GM12878 (cell line): ENCODE results near the gene MTMR10. TPM values are rescaled to one million over a fixed set of nuclear protein-coding genes. Genes with fewer than 3 reads are reported as not detected.
A peak's percentile ranks its signal among the peaks of the same experiment; 100 is the strongest.

Experiments
- ATAC-seq: fragments of 200-7000 bp; cut with Tn5 transposase; 3 replicates; pipeline ENCODE4 v1.9.1; 2020; ENCODE audit warnings: mild to moderate bottlenecking, moderate library complexity
- BruUV-seq: library from RNA; stranded (reverse); fragments of 400-500 nt; replicated peaks from 2 replicates; lab custom pipeline; 2021; lab: Mats Ljungman, UMichigan
- CTCF ChIA-PET: fragments of 300-600 bp; sonication (Branson Sonifier 250); formaldehyde crosslinking; extraction: SDS; loops from one replicate; lab custom pipeline; 2021; ENCODE audit warnings: inconsistent platforms; lab: Yijun Ruan, JAX
- POLR2A ChIA-PET: fragments of 350-600 bp; formaldehyde crosslinking; extraction: SDS; loops from one replicate; lab custom pipeline; 2021; ENCODE audit warnings: inconsistent platforms; lab: Charles Lee
- RAD21 ChIA-PET: fragments of 300-600 bp; sonication (Branson Sonifier 250); formaldehyde crosslinking; loops from one replicate; lab custom pipeline; 2023; ENCODE audit warnings: antibody characterized with exemption; ENCODE audit not compliant: unreplicated experiment; lab: Charles Lee
- SMC1A ChIA-PET: fragments of 300-600 bp; sonication (Branson Sonifier 250); formaldehyde crosslinking; loops from one replicate; lab custom pipeline; 2023; ENCODE audit not compliant: unreplicated experiment, uncharacterized antibody; lab: Charles Lee
- DNase-seq: peaks from one replicate; pipeline ENCODE4 v3.0.0-alpha.2; 2011; ENCODE audit warnings: low read depth, low spot score
- FAIRE-seq: peaks from 3 replicates; lab custom pipeline; 2011; peaks lifted over from hg19 to GRCh38; lab: Jason Lieb, UNC
- H2AFZ ChIP-seq: 2 replicates; pipeline ENCODE4 v1.6.0; 2011; ENCODE audit warnings: low read depth, low read length, control low read depth; ENCODE audit not compliant: control insufficient read depth
- H3K27ac ChIP-seq: 2 replicates; pipeline ENCODE4 v1.5.1; 2011; ENCODE audit warnings: control low read depth; ENCODE audit not compliant: control insufficient read depth, insufficient read depth
- H3K27me3 ChIP-seq, 2 experiments: replicated peaks in 1 of 2; 2 replicates each; pipeline versions ENCODE4 v1.6.0 to v1.6.1; 2011; ENCODE audit warnings: low read length in 1 of 2; ENCODE audit not compliant: control insufficient read depth in 2 of 2, insufficient read depth in 2 of 2
- H3K36me3 ChIP-seq, 2 experiments: 2 replicates each; pipeline ENCODE4 v1.5.1; 2011; ENCODE audit warnings: low read length in 1 of 2; ENCODE audit not compliant: control insufficient read depth in 2 of 2, insufficient read depth in 2 of 2
- H3K4me1 ChIP-seq: 2 replicates; pipeline ENCODE4 v1.6.1; 2011; ENCODE audit warnings: mild to moderate bottlenecking, low read length, moderate library complexity, mixed read lengths; ENCODE audit not compliant: control insufficient read depth, insufficient read depth
- H3K4me2 ChIP-seq: 2 replicates; pipeline ENCODE4 v1.6.0; 2011; ENCODE audit warnings: control low read depth; ENCODE audit not compliant: control insufficient read depth, insufficient read depth
- H3K4me3 ChIP-seq: fragments of 200-600 bp; sonication (generic); 2 replicates; pipeline ENCODE4 v1.5.1; 2016
- H3K79me2 ChIP-seq: 2 replicates; pipeline ENCODE4 v1.6.0; 2011; ENCODE audit warnings: low read length; ENCODE audit not compliant: control insufficient read depth, insufficient read depth
- H3K9ac ChIP-seq: 2 replicates; pipeline ENCODE4 v1.8.0; 2011; ENCODE audit warnings: low read length, control low read depth, mixed read lengths; ENCODE audit not compliant: control insufficient read depth, insufficient read depth
- H3K9me3 ChIP-seq: replicated peaks from 3 replicates; pipeline ENCODE4 v1.5.1; 2011; ENCODE audit warnings: mild to moderate bottlenecking, low read length; ENCODE audit not compliant: control insufficient read depth, insufficient read depth
- H4K20me1 ChIP-seq: 2 replicates; pipeline ENCODE4 v1.6.0; 2011; ENCODE audit not compliant: control insufficient read depth, insufficient read depth
- CHD2 ChIP-seq: IDR thresholded peaks from 2 replicates; pipeline ENCODE4 v1.6.1; 2011; ENCODE audit warnings: low read depth, low read length, improper control_type of control experiment, borderline replicate concordance
- HSF1 ChIP-seq: fragments of 150-350 bp; IDR thresholded peaks from 2 replicates; pipeline ENCODE4 v1.6.1; 2014; ENCODE audit warnings: mild to moderate bottlenecking, low read depth, low read length
- MXI1 ChIP-seq: fragments of 150-350 bp; IDR thresholded peaks from 2 replicates; pipeline ENCODE4 v1.6.1; 2011; ENCODE audit warnings: low read depth, mild to moderate bottlenecking, inconsistent platforms, low read length, improper control_type of control experiment
- PKNOX1 ChIP-seq: fragments of 450-650 bp; IDR thresholded peaks from 2 replicates; pipeline ENCODE4 v1.6.1; 2016; ENCODE audit warnings: mild to moderate bottlenecking
- POLR2A ChIP-seq: IDR thresholded peaks from 2 replicates; pipeline ENCODE4 v1.6.1; 2011; ENCODE audit warnings: low read depth, mild to moderate bottlenecking, low read length
- POLR2AphosphoS5 ChIP-seq: IDR thresholded peaks from 2 replicates; pipeline ENCODE4 v1.6.1; 2011; ENCODE audit warnings: mild to moderate bottlenecking, low read length, inconsistent platforms
- SPI1 ChIP-seq: IDR thresholded peaks from 2 replicates; pipeline ENCODE4 v1.6.1; 2011; ENCODE audit warnings: low read depth, mild to moderate bottlenecking, low read length, moderate library complexity, borderline replicate concordance; ENCODE audit not compliant: insufficient read depth
- TAF1 ChIP-seq: IDR thresholded peaks from 2 replicates; pipeline ENCODE4 v1.6.1; 2011; ENCODE audit warnings: mild to moderate bottlenecking, low read depth, low read length, borderline replicate concordance
- ZZZ3 ChIP-seq: IDR thresholded peaks from 2 replicates; pipeline ENCODE4 v1.6.1; 2011; ENCODE audit warnings: low read depth; ENCODE audit not compliant: control insufficient read depth, insufficient read length
- WGBS: methylation state at CpG from one replicate; pipeline ENCODE4 v1.1.6; 2016; ENCODE audit warnings: low lambda C conversion rate; ENCODE audit not compliant: insufficient replicate concordance, insufficient coverage; ENCODE audit errors: missing lambda C conversion rate; 5-methylcytosine and 5-hydroxymethylcytosine counted together
- in situ Hi-C: fragments of 300-500 bp; cut with MboI; formaldehyde crosslinking; loops from 9 replicates; pipeline ENCODE4 v1.14.3; 2018; ENCODE audit warnings: mixed read lengths
- intact Hi-C: fragments of 100-400 bp; cut with micrococcal nuclease; formaldehyde crosslinking; loops from one replicate; pipeline ENCODE4 v1.14.2; 2022; ENCODE audit not compliant: unreplicated experiment
- polyA plus RNA-seq, 11 experiments: library from polyadenylated mRNA; depleted of rRNA in 4 of 11; unstranded in 6 of 11; stranded (reverse) in 5 of 11; fragments of >200 nt; fragmentation: Nextera tagmentation in 4 of 11; fragmentation: Illumina TruSeq in 1 of 11; extraction: Ambion mirVana in 4 of 11; extraction: Trizol in 1 of 11; gene quantifications; 1 replicate in 1 of 11; 2 replicates in 10 of 11; pipeline versions ENCODE4 v1.2.1 to v1.2.3, GENCODE V29; 2011 to 2016; ENCODE audit warnings: inconsistent platforms in 2 of 11, missing spikeins in 2 of 11, low read depth in 1 of 11
- total RNA-seq, 4 experiments: library from RNA; depleted of rRNA in 3 of 4; stranded (reverse); fragments of >200 nt in 3 of 4; fragmentation: Illumina TruSeq in 1 of 4; extraction: Trizol in 1 of 4; gene quantifications; 2 replicates each; pipeline versions ENCODE4 v1.2.1 to v1.2.3, GENCODE V29; 2013 to 2021

Gene MTMR10
- total and polyA plus RNA-seq, 10 of the 15 experiments (the other 5 are each of a cell fraction or from before 2014, with no cell fraction given), result 1.9 to 13.6 (median 8.9) TPM

DNA sequence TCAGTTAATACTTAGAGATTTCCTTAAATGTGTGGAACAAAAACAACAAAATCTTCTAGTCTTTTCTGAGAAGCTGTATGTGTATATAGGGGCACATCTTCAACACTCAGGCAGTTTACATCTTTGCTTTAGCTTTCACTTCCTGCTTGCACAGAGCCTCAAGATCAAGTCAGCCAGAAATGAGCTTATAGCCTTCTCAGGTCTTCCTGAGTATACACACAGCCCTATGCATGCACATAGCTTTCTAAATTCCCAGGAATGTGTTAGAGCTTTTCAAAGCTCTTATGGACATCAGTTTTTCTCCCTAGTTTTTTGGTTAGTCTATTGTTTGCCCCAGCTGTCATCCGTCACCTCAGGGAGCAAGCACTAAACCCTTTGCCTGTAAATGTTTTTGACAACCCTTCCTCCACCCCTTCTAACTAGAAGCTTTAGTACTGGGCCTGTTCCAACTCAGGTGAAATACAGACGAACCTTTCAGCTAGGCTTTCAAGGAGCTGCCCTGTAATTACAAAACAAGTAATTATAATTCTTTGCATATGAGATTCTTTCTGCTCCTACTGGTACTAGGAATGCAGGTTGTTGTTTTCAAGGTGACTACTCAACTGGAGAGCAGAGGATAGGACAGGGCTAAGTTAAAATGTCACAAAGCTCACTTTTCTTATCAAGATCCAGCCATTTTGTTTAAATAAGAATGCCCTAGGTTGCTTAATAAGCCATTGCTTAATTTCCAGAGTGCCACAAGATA is 22.6 kb upstream of the MTMR10 start:
- TF ChIP-seq CHD2 (no peak), HSF1 (0 out of 2 replicates have a peak, but pooled peaks have one; percentile 25), ZZZ3 (no peak), POLR2AphosphoS5 (0 out of 2 replicates have a peak, but pooled peaks have one; percentile 37), PKNOX1 (peak; percentile 16; the same call in 1 of the 2 replicates), TAF1 (peak; percentile 21; the same call in 1 of the 2 replicates), POLR2A (peak; percentile 40; the same call in 1 of the 2 replicates), SPI1 (peak; percentile 79), MXI1 (no peak)
- RAD21 ChIA-PET, result interaction anchor here (0.6 to 2.0 kb wide), 11 partner anchors 9 to 262 kb away, joined by 3 to 13 read pairs (median 4); partner anchors contain the start of gene MTMR10
- no peaks in the 10 kb centered on the region for H3K9me3 ChIP-seq
- H2AFZ ChIP-seq, result peak overlapping the region; percentile 87
- DNase-seq (peak; percentile 65), ATAC-seq (peak; percentile 100), FAIRE-seq (peak; percentile 87)
- BruUV-seq, result no TSS peak
- SMC1A ChIA-PET, result interaction anchor here (0.8 to 4.7 kb wide), 18 partner anchors 9 to 311 kb away, joined by 3 to 40 read pairs (median 5); partner anchors contain the start of gene MTMR10
- H3K79me2 ChIP-seq, result no peaks in the 10 kb centered on the region
- H4K20me1 ChIP-seq, result no peaks in the 10 kb centered on the region
- H3K4me2 ChIP-seq, result peak overlapping the region; percentile 52
- no peaks in the 10 kb centered on the region for H3K36me3 ChIP-seq
- POLR2A ChIA-PET, result interaction anchor here (0.6 to 1.2 kb wide), 6 partner anchors 10 to 345 kb away, joined by 3 to 7 read pairs (median 3); partner anchors contain the start of gene MTMR10
- no peak overlapping the region for H3K4me3 ChIP-seq
- H3K27ac ChIP-seq, result peak overlapping the region; percentile 75
- in situ Hi-C loops, result no loop called here
- CTCF ChIA-PET, result interaction anchor here (0.8 to 2.4 kb wide), 11 partner anchors 8 to 474 kb away, joined by 3 to 9 read pairs (median 4); partner anchors contain the start of gene FAN1
- H3K4me1 ChIP-seq, result peaks cover 17% of the 10 kb centered on the region
- intact Hi-C loops, result no loop called here
- WGBS, result 44% methylated on average over 2 of the region's 2 CpGs
- H3K27me3 ChIP-seq, result no peaks in the 10 kb centered on the region
- peak overlapping the region; percentile 28 for H3K9ac ChIP-seq
